Keratinocyte (primary cell): ENCODE results near the gene ANKRD39. TPM values are rescaled to one million over a fixed set of nuclear protein-coding genes. Genes with fewer than 3 reads are reported as not detected.
A peak's percentile ranks its signal among the peaks of the same experiment; 100 is the strongest.

ENCODE experiments used
- DNase-seq: peaks from one replicate; pipeline ENCODE4 v3.0.0-alpha.2; 2011; ENCODE audit warnings: low read depth, missing footprints, low spot score
- FAIRE-seq: peaks from 2 replicates; lab custom pipeline; 2011; peaks lifted over from hg19 to GRCh38; lab: Jason Lieb, UNC
- H2AFZ ChIP-seq: 2 replicates; pipeline ENCODE4 v1.6.0; 2012; ENCODE audit warnings: low read length, control low read depth, inconsistent platforms; ENCODE audit not compliant: control insufficient read depth
- H3K27ac ChIP-seq: 2 replicates; pipeline ENCODE4 v1.5.1; 2011; ENCODE audit warnings: low read length; ENCODE audit not compliant: control insufficient read depth, insufficient read depth
- H3K27me3 ChIP-seq: 3 replicates; pipeline ENCODE4 v1.6.0; 2011; ENCODE audit warnings: low read length; ENCODE audit not compliant: control insufficient read depth, insufficient read depth; ENCODE audit errors: extremely low read depth
- H3K36me3 ChIP-seq, 2 experiments: 2 replicates in 1 of 2; 3 replicates in 1 of 2; pipeline ENCODE4 v1.5.1; 2011; ENCODE audit warnings: low read length in 2 of 2, mild to moderate bottlenecking in 1 of 2; ENCODE audit not compliant: control insufficient read depth in 2 of 2, insufficient read depth in 2 of 2; ENCODE audit errors: extremely low read depth in 1 of 2
- H3K4me1 ChIP-seq: 3 replicates; pipeline ENCODE4 v1.5.1; 2011; ENCODE audit warnings: low read length; ENCODE audit not compliant: control insufficient read depth, insufficient read depth; ENCODE audit errors: extremely low read depth
- H3K4me2 ChIP-seq: 3 replicates; pipeline ENCODE4 v1.6.0; 2011; ENCODE audit warnings: low read depth, low read length; ENCODE audit not compliant: control insufficient read depth, insufficient read depth; ENCODE audit errors: extremely low read depth
- H3K4me3 ChIP-seq, 3 experiments: fragments of 200-600 bp in 1 of 3; sonication (generic) in 1 of 3; 2 replicates in 2 of 3; 3 replicates in 1 of 3; pipeline ENCODE4 v1.5.1; 2011 to 2016; ENCODE audit warnings: low read length in 3 of 3, mild to moderate bottlenecking in 3 of 3, control low read depth in 2 of 3, inconsistent platforms in 1 of 3, low read depth in 1 of 3, mixed read lengths in 1 of 3, mixed run types in 1 of 3, moderate library complexity in 1 of 3; ENCODE audit not compliant: control insufficient read depth in 2 of 3, insufficient read depth in 2 of 3; ENCODE audit errors: extremely low read depth in 1 of 3
- H3K79me2 ChIP-seq: 2 replicates; pipeline ENCODE4 v1.6.0; 2012; ENCODE audit warnings: low read length; ENCODE audit not compliant: control insufficient read depth, insufficient read depth
- H3K9ac ChIP-seq: 3 replicates; pipeline ENCODE4 v1.6.0; 2011; ENCODE audit warnings: low read length; ENCODE audit not compliant: control insufficient read depth, insufficient read depth; ENCODE audit errors: extremely low read depth
- H3K9me1 ChIP-seq: 3 replicates; pipeline ENCODE4 v1.6.0; 2011; ENCODE audit warnings: low read length; ENCODE audit not compliant: control insufficient read depth, insufficient read depth; ENCODE audit errors: extremely low read depth
- H3K9me3 ChIP-seq: 2 replicates; pipeline ENCODE4 v1.5.1; 2012; ENCODE audit warnings: low read depth, low read length; ENCODE audit not compliant: control insufficient read depth
- H4K20me1 ChIP-seq: 3 replicates; pipeline ENCODE4 v1.6.0; 2011; ENCODE audit warnings: low read length; ENCODE audit not compliant: control insufficient read depth, insufficient read depth; ENCODE audit errors: extremely low read depth
- CTCF ChIP-seq, 3 experiments: IDR thresholded peaks in 1 of 3; conservative IDR thresholded peaks in 1 of 3; optimal IDR thresholded peaks in 1 of 3; 2 replicates in 2 of 3; 3 replicates in 1 of 3; pipeline versions ENCODE3 to v1.5.1; 2011; ENCODE audit warnings: low read length in 3 of 3, mild to moderate bottlenecking in 3 of 3, moderate library complexity in 2 of 3, control low read depth in 1 of 3, inconsistent platforms in 1 of 3; ENCODE audit not compliant: insufficient read depth in 2 of 3; ENCODE audit errors: extremely low read depth in 1 of 3
- EZH2 ChIP-seq: IDR thresholded peaks from one replicate; pipeline ENCODE4 v1.6.1; 2012; ENCODE audit warnings: inconsistent platforms, mild to moderate bottlenecking, low read length, moderate library complexity
- dilution Hi-C: fragments of 300-500 bp; cut with MboI; formaldehyde crosslinking; loops from one replicate; pipeline ENCODE4 v1.7.0; 2020; ENCODE audit warnings: low sequenced_read_pairs; ENCODE audit not compliant: extremely low pct_ligation_motif_present
- polyA plus RNA-seq, 5 experiments: library from polyadenylated mRNA; depleted of rRNA in 3 of 5; stranded (reverse) in 3 of 5; stranded (forward) in 1 of 5; unstranded in 1 of 5; fragments of >200 nt; gene quantifications; 1 replicate in 1 of 5; 2 replicates in 3 of 5; 3 replicates in 1 of 5; pipeline versions ENCODE4 v1.2.1 to v1.2.3, GENCODE V29; 2011 to 2012; ENCODE audit warnings: missing spikeins in 2 of 5, low read depth in 1 of 5, low replicate concordance in 1 of 5

The ANKRD39 gene
- polyA plus RNA-seq, 1 donor (not counting 4 experiments of a cell fraction or from before 2014, with no cell fraction given), result 7.2 TPM

DNA sequence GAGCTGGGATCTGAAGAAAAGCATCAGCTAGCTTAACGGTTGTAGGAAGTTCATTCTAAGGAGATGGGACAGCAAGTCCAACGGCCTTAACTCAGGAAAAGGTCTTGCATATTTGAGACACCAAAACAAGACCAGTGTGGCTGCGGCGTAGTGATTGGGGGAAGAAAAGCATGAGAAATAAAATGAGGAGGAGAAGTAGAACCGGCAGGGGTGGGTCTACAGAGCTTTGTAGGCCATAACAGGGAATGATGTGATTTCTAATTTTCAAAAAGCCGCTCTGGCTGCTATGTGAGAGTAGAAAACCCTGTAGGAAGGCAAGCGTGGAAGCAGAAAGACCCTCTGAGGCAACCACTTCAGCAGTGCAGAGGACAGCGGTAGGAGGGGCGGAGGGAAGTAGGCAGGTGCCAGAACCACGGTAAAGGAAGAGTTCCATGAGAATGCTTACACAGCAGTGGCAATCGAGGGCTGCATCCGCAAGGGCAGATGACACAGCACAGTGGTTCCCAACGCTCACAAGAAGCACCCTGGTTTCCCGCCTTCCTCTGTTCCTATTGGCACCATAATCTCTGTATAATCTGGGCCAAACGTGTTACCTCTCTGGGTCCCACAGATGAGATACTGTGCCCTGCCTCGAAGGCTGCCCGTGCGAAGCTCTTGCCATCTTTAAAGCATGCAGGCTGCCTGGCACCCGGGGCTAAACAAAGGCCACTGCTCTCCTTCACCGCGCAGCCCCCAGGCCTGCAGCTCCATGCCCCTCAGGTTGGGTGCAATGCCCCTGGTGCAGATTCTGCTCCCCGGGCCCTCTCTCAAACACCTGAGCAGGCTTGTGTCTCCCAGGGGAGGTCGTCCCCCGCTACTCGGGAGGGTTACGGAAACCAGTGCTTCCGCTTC, 795 bp downstream of the ANKRD39 start:
- no peak for TF ChIP-seq EZH2
- TF ChIP-seq CTCF (optimal IDR thresholded peaks at IDR 0.05 in 1 of 3, IDR thresholded peaks at IDR 0.05 in 1 of 3, conservative IDR thresholded peaks at IDR 0.05 in 1 of 3; ENCODE audit: extremely low read depth in 1 of 3, insufficient read depth in 2 of 3, low read length in 3 of 3), result no peak
- H3K4me1 ChIP-seq, result peaks cover 17% of the 10 kb centered on the region
- H3K27ac ChIP-seq, result peak overlapping the region; percentile 56
- peak overlapping the region; percentile 84 for H2AFZ ChIP-seq
- DNase-seq, result no peak
- H4K20me1 ChIP-seq, result no peaks in the 10 kb centered on the region
- no peaks in the 10 kb centered on the region for H3K27me3 ChIP-seq
- dilution Hi-C loops, result no loop called here
- no peaks in the 10 kb centered on the region for H3K9me1 ChIP-seq
- H3K4me3 ChIP-seq, result peak overlapping the region; percentile 73 to 83 (median 80)
- peak overlapping the region; percentile 78 for H3K9ac ChIP-seq
- H3K4me2 ChIP-seq, result peak overlapping the region; percentile 96
- H3K36me3 ChIP-seq, result peaks cover 1 to 14% of the 10 kb centered on the region in 2 experiments
- FAIRE-seq, result no peak
- H3K79me2 ChIP-seq, result peaks cover 8% of the 10 kb centered on the region
- H3K9me3 ChIP-seq, result no peaks in the 10 kb centered on the region

GRCh38 chr2:96853321-96853720, 4.5 kb downstream of the ANKRD39 start:
- peaks cover 8% of the 10 kb centered on the region for H3K79me2 ChIP-seq
- no peak overlapping the region for H3K27ac ChIP-seq
- H3K4me2 ChIP-seq, result no peak overlapping the region
- TF ChIP-seq EZH2 (no peak), CTCF (optimal IDR thresholded peaks at IDR 0.05 in 1 of 3, IDR thresholded peaks at IDR 0.05 in 1 of 3, conservative IDR thresholded peaks at IDR 0.05 in 1 of 3; ENCODE audit: extremely low read depth in 1 of 3, insufficient read depth in 2 of 3, low read length in 3 of 3) (no peak)
- dilution Hi-C loops, result no loop called here
- no peaks in the 10 kb centered on the region for H3K27me3 ChIP-seq
- H3K9me1 ChIP-seq, result no peaks in the 10 kb centered on the region
- DNase-seq, result no peak
- H3K36me3 ChIP-seq, result peaks cover 0 to 3% of the 10 kb centered on the region in 2 experiments
- no peak overlapping the region for H2AFZ ChIP-seq
- H3K9ac ChIP-seq, result no peak overlapping the region
- H3K9me3 ChIP-seq, result no peaks in the 10 kb centered on the region
- H4K20me1 ChIP-seq, result no peaks in the 10 kb centered on the region
- no peak for FAIRE-seq
- H3K4me1 ChIP-seq, result peaks cover 17% of the 10 kb centered on the region
- no peak overlapping the region for H3K4me3 ChIP-seq
